HG03469 (cell line): ENCODE results near the gene PCDHGA12.

Experiments used
- ATAC-seq: cut with Tn5 transposase; IDR thresholded peaks from one replicate; pipeline ENCODE4 v1.9.1; 2021; ENCODE audit warnings: mild to moderate bottlenecking, moderate library complexity, moderate number of reproducible peaks; ENCODE audit not compliant: unreplicated experiment

The PCDHGA12 gene

GRCh38 chr5:141439411-141440141 is 9.3 kb downstream of the PCDHGA12 start:
- ATAC-seq, result no peak

GRCh38 chr5:141440341-141440740 is 10.0 kb downstream of the PCDHGA12 start:
- ATAC-seq, result no peak

GRCh38 chr5:141441571-141442170 is 11.4 kb downstream of the PCDHGA12 start:
- ATAC-seq, result no peak

GRCh38 chr5:141465351-141465750 is 35.0 kb downstream of the PCDHGA12 start:
- no peak for ATAC-seq

- peak; percentile 91 for ATAC-seq
Measured at GRCh38 chr5:141475625-141476131, 45.4 kb downstream of the PCDHGA12 start, which contains the start of gene PCDHGC3. Gene PCDHGC3, plus strand, starts transcription at chr5:141475966. Its CDS starts 151 bp downstream, at chr5:141476117.

GRCh38 chr5:141476132-141476911 is 46.0 kb downstream of the PCDHGA12 start:
- ATAC-seq, result no peak

GRCh38 chr5:141477044-141477575 is 46.8 kb downstream of the PCDHGA12 start:
- no peak for ATAC-seq

GRCh38 chr5:141477815-141478214 is 47.5 kb downstream of the PCDHGA12 start:
- ATAC-seq, result no peak

GRCh38 chr5:141478321-141478945 is 48.1 kb downstream of the PCDHGA12 start:
- ATAC-seq, result no peak

GRCh38 chr5:141479776-141480175 is 49.5 kb downstream of the PCDHGA12 start:
- ATAC-seq, result no peak
